Right ventricle myocardium inferior (tissue), 1 donor: ENCODE results near the gene SARDH. TPM values are rescaled to one million over a fixed set of nuclear protein-coding genes. Genes with fewer than 3 reads are reported as not detected.
"Not testable (repeated sequence)": the region's sequence is repeated elsewhere in the genome, so short reads cannot be mapped to it uniquely, and the experiment has no call there.

ENCODE experiments used
- ATAC-seq: fragments of 200-7000 bp; cut with Tn5 transposase; one replicate; pipeline ENCODE4 v1.9.1; 2020; ENCODE audit warnings: mild to moderate bottlenecking, moderate library complexity
- DNase-seq: peaks from one replicate; pipeline ENCODE4 v3.0.0; 2021; ENCODE audit errors: missing footprints
- intact Hi-C: fragments of 100-400 bp; cut with DNase I; formaldehyde crosslinking; loops from one replicate; pipeline ENCODE4 v1.11.0; 2022
- total RNA-seq: library from RNA; stranded (reverse); fragmentation: NEBNext Ultra II Directional; extraction: Animal tissue kit (Norgen Biotek cat#: 25700); gene quantifications from one replicate; pipeline ENCODE4 v1.2.1, GENCODE V29; 2021
- donor health status: DM: no; HTN: yes; CAD: no; lungs with severe emphysema.

SARDH gene
- total RNA-seq, 1 donor from 2014 or later, result 0.41 TPM

DNA sequence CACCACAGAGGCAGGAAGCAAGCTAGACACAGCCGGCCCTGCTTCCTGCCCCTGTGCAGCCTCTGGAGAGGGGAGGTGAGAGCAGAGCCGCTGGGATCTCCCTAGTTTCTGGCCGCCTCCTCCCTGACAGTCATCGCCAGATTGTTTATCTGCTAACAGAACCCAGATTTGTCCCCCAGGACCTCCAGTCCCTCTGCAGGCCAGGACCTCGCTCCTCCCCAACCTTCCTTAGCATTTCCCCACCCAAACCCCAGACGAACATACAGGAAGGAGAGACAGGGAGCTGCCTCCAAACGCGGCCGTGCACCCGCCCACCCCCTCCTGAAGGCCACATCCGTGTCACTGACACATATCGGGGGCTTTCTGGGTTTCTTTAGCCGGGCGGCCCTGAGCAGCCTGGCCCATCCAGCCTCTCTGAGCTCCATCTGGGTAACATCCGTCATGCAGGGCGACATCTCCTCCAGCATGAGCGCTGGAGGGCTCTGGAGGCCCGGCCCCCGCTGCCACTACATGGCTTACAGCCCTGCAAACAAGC, 54.5 kb downstream of the SARDH start:
- DNase-seq, result peak; percentile 85
- ATAC-seq, result peak; percentile 77
- intact Hi-C loops, result no loop called here

DNA sequence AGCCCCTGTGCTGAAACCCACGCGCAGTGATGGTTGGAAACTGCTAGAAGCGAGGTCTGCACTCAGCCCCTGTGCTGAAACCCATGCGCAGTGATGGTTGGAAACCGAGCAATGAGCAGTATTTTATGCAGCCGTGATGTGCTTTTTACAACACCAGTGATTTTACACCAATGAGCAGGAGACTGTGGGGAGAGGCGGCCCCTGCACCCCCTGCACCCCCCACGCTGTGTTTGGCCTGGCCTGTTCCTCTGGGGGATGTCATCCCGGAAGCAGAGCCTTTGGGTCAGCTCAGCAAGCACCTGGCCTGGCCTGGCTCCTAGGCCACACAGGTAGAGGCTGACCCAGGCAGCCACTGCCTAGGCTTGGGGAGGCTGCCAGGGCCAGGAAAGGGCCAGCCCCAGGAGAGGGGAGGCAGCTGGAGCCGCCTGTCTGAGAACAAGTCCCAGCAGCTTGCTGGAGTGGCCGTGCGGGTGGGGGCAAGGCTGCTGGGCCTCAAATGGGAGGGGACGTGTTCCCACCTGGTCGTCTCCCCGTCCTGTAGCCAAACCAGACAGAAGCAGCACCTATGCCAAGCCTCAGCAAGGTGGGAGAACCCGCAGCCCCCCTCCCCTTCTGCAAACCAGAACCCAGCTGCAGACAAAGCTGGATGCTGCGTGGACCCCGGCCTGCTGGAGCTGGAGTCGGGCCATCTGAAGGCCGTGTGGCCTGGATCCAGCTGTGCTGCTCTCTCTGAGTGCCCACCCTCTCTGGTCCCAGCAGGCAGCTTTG, 55.1 kb downstream of the SARDH start:
- DNase-seq (peak; percentile 74), ATAC-seq (peak; percentile 5)
- intact Hi-C loops, result no loop called here

DNA sequence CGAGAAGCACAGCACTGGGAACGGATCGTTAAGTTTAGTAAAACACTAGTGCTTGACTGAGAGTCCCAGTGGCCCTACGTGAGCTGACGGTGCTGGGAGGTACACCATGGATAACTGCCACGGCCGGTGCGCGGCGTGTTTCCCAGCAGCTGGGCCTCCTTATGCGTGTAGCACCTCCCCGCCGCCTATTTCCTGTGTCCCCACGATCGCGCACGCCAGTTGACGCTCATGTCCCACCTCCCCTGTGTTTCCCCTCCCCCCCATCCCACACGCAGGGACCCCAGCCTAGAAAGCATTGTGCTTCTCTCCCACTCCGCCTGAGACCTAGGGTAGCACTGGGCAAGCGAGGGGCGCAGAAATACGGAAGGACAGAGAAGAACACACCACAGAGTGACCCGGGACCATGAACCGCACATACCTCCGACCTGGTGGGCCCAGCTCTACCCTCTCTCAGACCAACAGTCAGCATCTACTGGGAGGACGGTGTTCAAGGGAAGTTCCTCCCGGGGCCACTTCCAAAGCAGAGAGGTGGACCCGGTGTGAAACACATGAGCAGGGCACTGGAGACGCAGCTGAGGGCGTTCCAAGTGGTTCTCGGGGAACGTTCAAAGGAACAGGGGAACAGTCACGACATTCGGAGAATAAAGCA, 56.4 kb downstream of the SARDH start:
- ATAC-seq (no peak), DNase-seq (peak; percentile 58)
- intact Hi-C loops, result no loop called here

DNA sequence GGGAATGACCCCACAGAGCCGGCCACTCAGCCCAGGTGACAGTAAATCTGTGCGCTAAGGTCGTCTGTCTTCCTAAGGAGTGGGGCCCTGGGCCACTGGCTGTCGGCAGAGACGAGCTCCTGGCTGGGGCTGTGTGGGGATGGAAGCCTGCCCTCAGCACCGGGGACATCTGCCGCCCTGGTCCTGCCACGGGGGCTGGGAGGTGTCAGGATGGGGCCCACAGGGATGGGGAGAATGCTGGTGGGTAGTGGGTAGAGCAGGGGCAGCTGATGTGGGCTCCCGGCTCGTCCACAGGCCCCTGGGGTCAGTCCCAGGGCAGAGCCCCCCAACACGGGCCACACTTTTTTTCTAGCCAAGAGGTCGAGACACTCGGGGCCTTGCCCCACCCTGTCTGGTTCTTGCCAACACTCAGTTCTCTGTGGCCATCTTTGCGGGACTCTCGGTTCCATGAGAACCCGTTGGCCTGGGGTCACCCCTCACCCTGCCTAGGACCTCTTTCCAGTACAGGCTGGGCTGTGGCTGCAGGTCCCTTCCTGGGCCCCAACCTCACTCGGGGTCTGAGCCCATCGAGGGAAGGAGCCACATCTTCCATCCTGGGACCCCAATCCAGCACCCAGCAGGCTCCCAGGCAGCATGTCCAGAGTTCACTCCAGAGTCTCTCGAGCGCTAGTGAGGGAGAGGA, 57.0 kb downstream of the SARDH start:
- ATAC-seq (no peak), DNase-seq (peak; percentile 39)
- intact Hi-C loops, result no loop called here

DNA sequence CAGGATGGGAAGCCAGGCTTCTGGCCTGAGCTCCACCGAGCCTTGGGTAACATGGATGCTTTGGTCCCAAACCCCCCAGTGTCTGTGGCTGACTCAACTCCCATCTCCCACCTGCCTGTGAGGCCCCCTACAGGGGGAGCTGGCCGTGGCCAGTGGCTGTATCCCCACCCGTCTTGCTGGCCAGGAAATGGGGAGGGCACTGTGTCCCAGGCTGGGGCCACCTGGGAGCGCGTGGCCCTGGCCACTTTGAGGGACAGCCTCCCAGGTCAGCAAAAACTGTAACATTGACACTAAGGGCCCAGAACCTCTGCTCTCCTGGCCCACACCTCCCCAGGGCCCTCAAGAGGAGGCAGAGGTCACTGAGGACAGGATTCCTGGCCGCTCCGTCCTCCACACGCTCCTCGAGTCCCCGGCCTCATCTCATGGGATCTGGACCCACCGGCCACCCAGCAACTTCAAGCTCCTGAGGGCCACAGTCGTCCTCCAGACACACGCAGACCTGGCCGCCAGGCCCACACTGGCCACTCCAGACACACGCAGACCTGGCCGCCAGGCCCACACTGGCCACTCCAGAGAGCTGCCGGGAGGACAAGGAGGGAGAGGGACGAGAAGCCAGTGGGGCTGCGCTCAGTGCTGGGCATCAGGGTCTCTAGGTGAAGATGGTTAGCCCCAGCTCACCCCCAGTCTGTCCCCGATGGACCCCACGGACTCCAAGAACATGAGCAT, 57.7 kb downstream of the SARDH start:
- ATAC-seq, result no peak
- peak; percentile 71 for DNase-seq
- intact Hi-C loops, result no loop called here

DNA sequence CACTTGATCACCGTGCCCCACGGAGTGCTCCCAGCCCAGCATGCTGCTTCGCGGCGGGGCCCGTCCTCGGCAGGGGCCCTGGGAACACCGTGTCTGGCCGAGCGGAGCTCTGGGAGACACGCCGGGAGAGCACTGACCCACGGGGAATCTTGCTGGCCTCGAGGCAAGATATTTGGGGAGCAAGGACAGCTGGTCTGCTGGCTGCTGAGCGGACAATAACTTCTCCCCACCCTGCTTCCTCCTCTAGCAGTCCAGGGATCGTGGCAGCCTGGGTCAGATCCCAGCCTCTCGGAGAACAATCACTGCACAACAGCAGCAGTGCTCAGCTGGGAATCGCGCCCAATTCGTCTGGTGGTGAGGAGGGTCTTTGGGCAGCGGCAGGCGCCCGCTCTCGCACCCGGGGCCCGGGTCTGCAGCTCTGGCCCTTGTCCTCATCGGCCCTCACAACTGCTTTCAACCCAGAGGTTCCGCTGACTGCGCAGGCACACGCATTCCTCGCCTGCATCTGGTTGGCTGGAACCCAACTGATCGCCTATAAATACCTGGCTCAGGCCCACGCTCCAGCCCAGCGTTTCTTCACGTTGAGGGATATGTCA, 58.6 kb downstream of the SARDH start:
- DNase-seq (peak; percentile 77), ATAC-seq (peak; percentile 20)
- intact Hi-C loops, result no loop called here

DNA sequence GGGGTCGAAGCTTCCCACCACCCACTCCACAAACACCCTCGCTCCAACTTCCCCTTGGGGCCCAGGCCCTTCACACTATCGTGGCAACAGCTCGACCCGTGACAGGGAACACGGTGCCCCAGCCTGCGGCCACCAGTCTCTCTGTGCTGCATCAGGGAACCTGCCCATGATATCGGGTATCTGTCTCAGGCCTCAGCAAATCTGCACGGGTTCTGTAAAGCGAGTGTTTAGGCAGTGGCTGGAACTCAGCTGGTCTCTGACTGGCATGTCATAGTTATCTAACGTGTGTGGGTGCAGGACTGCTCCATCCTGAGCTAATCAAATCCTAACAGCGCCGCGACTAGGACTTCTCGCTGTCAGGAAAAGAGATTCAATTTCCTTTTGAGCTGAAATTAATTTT, 59.1 kb downstream of the SARDH start:
- ATAC-seq (no peak), DNase-seq (peak; percentile 30)
- intact Hi-C loops, result no loop called here

DNA sequence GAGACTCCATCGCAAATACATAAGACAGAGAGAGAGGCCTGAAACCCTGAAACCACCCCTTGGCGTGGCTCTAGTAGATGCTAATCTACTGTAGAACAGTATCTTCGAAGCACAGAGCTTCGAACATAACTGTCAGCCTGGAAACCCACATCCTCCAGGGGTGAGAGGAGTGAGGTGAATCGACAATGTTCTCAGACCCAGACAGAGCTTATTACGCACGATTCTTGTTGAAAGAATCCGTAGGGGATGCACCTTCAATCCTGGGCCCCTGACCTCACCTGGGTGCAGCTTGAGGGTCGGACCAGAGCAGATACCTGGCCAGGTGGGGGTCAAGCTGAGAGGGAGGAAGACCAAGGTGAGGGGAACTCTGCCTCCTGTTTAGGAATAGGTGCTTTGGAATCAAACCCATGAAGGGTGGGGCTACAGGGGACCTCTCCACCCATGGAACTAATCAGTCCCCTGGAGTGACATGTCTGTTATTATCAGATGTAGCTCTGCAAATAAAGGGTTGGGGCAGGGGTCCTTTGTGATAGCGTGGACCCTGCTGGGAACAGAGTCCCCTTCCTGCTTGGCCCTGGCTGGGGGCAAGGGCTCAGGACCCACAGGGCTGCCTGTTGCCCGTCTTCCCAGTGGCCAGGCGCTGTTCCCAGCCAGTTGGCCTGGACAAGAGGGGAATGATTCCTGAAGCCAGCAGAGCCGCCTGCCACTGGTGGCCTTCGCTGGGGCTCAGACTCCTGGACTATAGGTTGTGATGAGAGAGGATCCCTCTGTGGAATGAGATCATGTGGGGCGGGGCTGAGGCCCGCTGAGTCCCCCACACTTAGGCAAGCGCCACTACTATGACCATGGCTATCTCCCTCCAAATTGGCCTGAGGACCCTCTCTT, 60.8 kb downstream of the SARDH start:
- intact Hi-C loops, result no loop called here
- DNase-seq (peak; percentile 41), ATAC-seq (no peak)

DNA sequence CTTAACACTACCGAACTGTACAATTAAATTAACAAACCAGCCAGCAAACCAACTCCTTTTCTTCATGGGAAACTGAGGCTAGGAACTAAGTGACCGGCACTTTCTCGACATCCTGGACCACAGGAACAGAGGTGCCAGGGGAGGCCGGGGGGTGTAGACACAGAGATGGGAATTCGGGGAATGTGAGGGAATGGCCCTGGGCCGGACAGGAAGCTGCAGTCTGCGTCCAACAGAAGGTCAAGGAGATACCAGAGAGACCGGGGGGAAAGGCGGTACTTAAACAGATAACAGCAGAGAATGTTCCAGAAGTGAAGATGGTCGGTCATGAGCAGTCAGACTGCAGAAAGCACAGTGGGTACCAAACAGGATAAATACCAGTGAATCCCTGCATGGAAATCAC, 61.7 kb downstream of the SARDH start:
- intact Hi-C loops, result no loop called here
- ATAC-seq (no peak), DNase-seq (peak; percentile 18)

DNA sequence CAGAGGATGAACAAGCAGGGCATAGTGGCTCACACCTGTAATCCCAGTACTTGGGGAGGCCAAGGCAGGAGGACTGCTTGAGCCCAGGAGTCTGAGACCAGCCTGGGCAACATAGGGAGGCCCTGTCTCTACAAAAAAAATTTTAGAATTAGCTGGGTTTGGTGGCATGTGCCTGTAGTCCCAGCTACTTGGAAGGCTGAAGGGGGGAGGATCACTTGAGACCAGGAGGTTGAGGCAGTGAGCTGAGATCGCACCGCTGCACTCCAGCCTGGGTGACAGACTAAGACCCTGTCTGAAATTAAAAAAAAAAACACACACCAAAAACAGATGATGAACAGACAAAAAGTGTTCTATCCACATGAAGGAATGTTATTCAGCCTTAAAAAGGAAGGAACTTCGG, 62.4 kb downstream of the SARDH start:
- intact Hi-C loops, ATAC-seq: not testable (repeated sequence)
- DNase-seq, result peak; percentile 30

DNA sequence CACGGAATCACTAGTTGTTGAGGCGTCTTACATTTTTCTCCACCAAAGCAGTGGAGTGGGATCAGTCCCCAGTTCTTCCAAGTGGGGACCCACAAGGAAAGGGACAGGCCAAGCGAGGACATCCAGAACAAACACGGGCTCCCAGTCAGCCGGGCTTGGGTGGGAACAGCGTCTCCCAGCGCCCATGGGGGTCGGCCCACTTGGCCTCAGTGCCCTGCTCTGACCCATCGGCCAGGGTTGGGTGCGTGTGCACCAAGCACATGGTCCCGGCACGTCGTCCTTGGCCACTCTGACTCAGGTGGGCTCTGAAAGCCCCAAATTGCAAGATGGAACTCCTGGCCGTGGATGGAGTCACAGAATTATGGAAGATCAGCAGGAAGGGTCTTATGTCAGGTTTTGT, 64.1 kb downstream of the SARDH start:
- intact Hi-C loops, result no loop called here
- no peak for ATAC-seq
- peak; percentile 33 for DNase-seq

DNA sequence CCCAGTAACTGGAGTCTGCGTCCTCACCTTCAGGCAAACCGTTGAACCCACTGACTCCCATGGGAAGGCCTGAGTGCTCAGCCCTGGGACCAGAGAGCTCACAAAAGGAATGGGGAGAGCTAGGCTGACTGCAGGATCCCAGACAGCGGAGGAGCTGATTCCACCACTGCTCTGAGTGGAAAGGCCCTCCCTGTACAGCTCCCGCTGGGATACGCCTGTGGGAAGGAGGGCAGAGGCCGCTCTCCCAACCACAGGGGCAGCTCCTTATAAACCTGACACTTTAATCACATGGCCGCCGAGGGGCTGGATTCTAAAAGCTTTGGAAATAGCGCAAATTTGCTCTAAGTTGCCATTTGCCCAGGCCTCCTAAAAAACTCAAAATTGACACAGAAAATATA, 64.9 kb downstream of the SARDH start:
- intact Hi-C loops, result no loop called here
- ATAC-seq (peak; percentile 49), DNase-seq (peak; percentile 49)

DNA sequence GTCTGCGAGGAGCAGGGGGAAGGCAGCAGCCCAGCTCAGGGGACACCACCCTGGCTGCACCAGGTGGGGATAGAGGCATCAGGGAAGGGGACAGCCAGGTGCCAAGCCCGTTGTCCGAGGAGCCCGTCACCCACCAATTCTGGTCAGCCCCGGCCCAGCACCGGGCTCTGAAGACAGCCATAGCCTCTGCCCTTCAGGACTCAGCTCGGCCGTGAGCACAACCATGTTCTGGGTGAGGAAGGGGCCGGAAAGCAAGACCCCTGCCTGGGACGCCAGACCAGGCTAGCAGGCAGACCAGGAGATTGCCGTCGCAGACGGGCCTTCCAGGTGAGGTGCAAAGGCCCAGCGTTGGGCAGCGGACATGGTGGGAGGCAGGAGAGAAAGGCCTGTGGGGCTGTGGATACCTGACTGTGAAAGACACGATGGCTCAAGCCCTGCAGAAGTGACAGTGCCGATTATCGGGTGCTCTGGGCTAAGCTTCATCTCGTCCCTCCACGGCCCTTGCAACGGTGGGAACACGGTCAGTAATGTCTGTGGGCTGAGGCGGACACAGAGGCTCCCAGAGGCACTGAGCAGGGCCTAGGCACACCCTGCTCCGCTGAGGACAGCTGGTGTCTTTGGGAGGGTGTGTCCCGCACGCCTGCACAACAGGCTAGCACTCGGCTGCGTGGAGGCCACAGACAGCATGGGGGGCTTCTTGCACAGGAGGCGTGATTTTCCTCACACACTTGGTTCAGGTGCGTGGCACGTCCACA, 65.5 kb downstream of the SARDH start:
- DNase-seq, result peak; percentile 53
- intact Hi-C loops, result no loop called here

DNA sequence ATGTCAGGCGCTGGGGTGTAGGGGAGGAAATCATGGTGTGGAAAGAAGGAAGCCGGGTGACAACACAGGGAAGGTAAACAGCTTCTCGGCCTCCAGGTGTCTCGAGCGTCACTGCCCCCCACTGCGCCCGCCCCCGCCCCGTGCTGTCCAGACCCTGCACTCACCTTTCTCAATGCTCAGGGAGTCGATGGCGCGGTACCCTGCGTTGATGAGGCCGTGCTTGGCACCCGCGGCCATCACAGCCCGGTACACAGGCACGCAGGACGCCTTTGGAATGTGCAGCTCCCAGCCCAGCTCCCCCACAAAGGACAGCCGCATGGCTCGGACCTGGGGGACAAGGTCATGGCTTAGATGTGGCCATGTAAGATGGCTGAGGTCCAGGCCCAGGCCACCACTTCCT, 66.8 kb downstream of the SARDH start:
- ATAC-seq (no peak), DNase-seq (no peak)
- intact Hi-C loops, result no loop called here

More for the DNA sequence above, 65.5 kb downstream of the SARDH start:
- ATAC-seq, result no peak

DNA sequence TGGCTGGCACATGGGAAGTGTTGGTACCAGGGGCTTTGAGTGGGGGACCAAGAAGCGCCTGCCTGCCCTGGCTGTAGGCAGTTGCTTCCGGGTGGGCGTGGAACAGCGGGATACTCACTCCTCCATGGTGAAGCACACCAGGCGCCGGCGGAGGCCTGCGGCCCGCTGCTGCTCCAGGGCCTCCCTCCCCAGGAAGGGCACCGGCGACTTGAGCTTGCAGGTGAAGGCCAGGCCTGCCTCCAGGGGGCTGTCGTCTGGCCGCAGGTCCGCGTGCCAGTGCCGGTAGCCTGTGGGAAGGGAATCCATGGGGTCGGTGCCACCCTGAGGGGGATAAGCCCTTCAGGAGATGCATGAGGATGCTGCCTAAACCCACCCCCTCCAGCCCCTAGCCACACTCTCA, 67.7 kb downstream of the SARDH start:
- no peak for ATAC-seq
- intact Hi-C loops, result no loop called here
- no peak for DNase-seq

DNA sequence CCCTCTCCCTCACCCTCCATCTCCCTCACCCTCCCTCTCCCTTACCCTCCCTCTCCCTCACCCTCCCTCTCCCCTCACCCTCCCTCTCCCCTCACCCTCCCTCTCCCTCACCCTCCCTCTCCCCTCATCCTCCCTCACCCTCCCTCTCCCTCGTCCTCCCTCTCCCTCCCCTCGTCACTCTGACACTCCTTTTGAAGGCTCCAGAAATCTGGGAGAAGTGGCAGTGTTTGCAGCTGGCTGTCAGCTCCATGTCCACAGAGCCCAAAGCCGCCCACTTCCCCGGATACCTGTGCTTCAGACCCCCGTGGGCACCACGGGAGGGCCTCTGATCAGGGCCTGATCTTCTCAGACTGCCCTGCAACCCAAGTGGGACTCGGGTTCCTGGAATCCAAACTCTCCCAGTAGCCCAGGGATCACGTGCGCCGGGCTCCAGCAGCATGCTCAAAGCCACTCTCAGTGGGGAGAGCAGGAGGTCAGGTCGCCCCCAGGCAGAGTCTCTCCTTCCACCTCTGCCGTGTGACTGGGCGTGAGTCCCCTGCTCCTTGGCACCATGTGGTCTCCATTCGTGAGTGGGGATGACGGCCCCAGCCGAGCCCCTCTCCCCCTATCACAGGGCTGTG, 68.9 kb downstream of the SARDH start:
- ATAC-seq (no peak), DNase-seq (no peak)
- intact Hi-C loops, result no loop called here
